ENCODE measurements around the gene TTC19. TPM values are rescaled to one million over a fixed set of nuclear protein-coding genes. Genes with fewer than 3 reads are reported as not detected.
A peak's percentile ranks its signal among the peaks of the same experiment; 100 is the strongest.

TTC19 gene
- total RNA-seq, 2 donors from 2014 or later, result 22.2 to 28.8 TPM

DNA sequence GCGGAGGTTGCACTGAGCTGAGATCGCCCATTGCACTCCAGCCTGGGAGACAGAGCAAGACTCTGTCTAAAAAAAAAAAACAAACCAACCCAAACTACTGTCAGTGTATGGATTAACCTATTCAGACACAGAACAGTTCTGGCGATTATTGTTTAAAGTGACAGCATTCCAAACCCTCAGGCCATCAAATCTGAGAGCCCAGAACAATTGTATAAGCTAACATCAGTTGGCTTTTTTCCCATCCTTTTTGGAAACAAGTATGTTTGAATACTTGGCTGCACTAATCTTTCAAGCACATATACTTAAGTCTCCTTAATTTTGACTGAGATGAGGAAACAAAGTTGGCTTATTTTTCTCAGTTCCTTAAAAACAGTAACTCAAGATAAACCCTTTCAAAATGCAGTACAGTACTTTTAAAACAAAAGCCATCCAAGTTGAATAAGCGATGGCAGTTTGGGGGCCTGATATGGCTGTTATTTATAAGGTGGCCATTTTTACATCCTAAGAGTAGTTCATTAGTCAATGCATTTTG lies 1.5 kb upstream of the TTC19 start:
- Mint-ChIP-seq H3K4me1 (peaks cover 19% of the 10 kb centered on the region), H3K27me3 (no peaks in the 10 kb centered on the region), H3K4me3 (peak overlapping the region; percentile 85), H3K27ac (peak overlapping the region; percentile 78), H3K9me3 (no peaks in the 10 kb centered on the region), H3K36me3 (ENCODE audit: low read depth) (peaks cover 65% of the 10 kb centered on the region)
- ATAC-seq (replicated peaks), result no peak

- Mint-ChIP-seq H3K4me3 (peak overlapping the region; percentile 85), H3K9me3 (no peaks in the 10 kb centered on the region), H3K36me3 (ENCODE audit: low read depth) (peaks cover 68% of the 10 kb centered on the region), H3K4me1 (peaks cover 19% of the 10 kb centered on the region), H3K27ac (peak overlapping the region; percentile 78), H3K27me3 (no peaks in the 10 kb centered on the region)
- peak; percentile 48 for ATAC-seq (replicated peaks)
Measured at GRCh38 chr17:15999974-16000827, 577 bp downstream of the TTC19 start.

DNA sequence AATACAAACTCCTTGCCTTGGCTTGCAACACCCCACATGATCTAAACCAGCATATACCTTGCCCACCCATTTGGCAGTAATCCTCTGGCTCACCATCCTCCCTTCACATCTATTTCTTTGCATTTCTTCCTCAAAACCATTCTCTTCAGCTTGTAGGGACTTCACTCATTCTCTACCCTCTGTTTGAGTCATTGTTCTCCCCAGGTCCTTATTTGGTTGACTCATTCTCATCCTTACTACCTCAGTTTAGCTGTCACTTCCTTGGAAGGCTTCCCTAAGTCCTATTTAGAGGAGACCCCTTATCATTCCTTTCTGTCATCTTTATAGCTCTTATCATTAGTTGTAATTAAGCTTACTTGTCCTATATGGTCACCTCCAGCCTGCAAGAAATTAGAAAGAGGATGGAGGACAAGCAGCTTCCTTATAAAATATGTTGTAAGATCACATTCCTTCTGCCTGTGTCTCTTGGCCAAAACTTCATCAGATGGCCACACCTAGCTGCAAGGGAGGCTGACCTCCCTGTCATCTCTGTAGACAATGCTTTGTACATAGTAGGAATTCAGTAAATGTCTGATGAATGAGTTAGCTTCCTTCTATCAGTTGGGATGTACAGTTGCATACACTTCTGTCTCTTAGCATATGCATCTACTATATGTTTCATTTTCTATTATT lies 1.7 kb downstream of the TTC19 start:
- peak overlapping the region; percentile 85 for H3K4me3 Mint-ChIP-seq
- ATAC-seq (replicated peaks), result no peak
- H3K36me3 Mint-ChIP-seq (ENCODE audit: low read depth), result peaks cover 68% of the 10 kb centered on the region
- H3K27me3 Mint-ChIP-seq, result no peaks in the 10 kb centered on the region
- H3K4me1 Mint-ChIP-seq, result peaks cover 19% of the 10 kb centered on the region
- H3K9me3 Mint-ChIP-seq, result no peaks in the 10 kb centered on the region
- peak overlapping the region; percentile 78 for H3K27ac Mint-ChIP-seq

- Mint-ChIP-seq H3K27ac (no peak overlapping the region), H3K4me1 (peaks cover 19% of the 10 kb centered on the region), H3K27me3 (no peaks in the 10 kb centered on the region), H3K36me3 (ENCODE audit: low read depth) (peaks cover 75% of the 10 kb centered on the region), H3K9me3 (no peaks in the 10 kb centered on the region), H3K4me3 (no peak overlapping the region)
- no peak for ATAC-seq (replicated peaks)
Measured at GRCh38 chr17:16002708-16003260, 3.2 kb downstream of the TTC19 start.

GRCh38 chr17:16003841-16004240 lies 4.2 kb downstream of the TTC19 start:
- H3K4me1 Mint-ChIP-seq, result peaks cover 26% of the 10 kb centered on the region
- H3K27me3 Mint-ChIP-seq, result no peaks in the 10 kb centered on the region
- H3K4me3 Mint-ChIP-seq, result no peak overlapping the region
- no peak overlapping the region for H3K27ac Mint-ChIP-seq
- peaks cover 86% of the 10 kb centered on the region for H3K36me3 Mint-ChIP-seq (ENCODE audit: low read depth)
- no peaks in the 10 kb centered on the region for H3K9me3 Mint-ChIP-seq
- no peak for ATAC-seq (replicated peaks)

DNA sequence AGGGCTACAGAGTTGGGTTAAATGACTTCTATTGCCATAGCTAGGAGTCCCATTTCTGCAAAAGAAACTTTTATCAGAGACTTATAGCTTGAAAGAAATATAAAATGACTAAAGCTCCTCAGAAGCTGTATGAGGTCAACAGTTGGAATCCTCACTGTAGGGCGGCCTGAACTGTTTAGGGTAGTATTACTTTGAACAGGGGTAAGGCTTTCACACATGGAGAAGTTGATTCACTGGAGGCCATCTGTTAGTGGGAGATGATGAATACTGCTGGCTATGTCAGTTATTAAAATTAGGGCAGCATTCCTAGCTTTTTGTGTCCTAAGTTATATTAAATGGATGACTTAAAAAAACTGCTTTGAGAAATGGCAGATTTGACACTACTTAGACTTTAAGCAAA lies 6.0 kb downstream of the TTC19 start:
- no peak for ATAC-seq (replicated peaks)
- Mint-ChIP-seq H3K36me3 (ENCODE audit: low read depth) (peaks cover 98% of the 10 kb centered on the region), H3K27me3 (no peaks in the 10 kb centered on the region), H3K27ac (no peak overlapping the region), H3K9me3 (no peaks in the 10 kb centered on the region), H3K4me3 (no peak overlapping the region), H3K4me1 (peaks cover 23% of the 10 kb centered on the region)

GRCh38 chr17:16007439-16007838 lies 7.8 kb downstream of the TTC19 start:
- H3K27me3 Mint-ChIP-seq, result no peaks in the 10 kb centered on the region
- H3K4me1 Mint-ChIP-seq, result peaks cover 7% of the 10 kb centered on the region
- no peak overlapping the region for H3K27ac Mint-ChIP-seq
- H3K9me3 Mint-ChIP-seq, result no peaks in the 10 kb centered on the region
- H3K36me3 Mint-ChIP-seq (ENCODE audit: low read depth), result peaks cover 98% of the 10 kb centered on the region
- ATAC-seq (replicated peaks), result peak; percentile 91
- H3K4me3 Mint-ChIP-seq, result no peak overlapping the region

GRCh38 chr17:16013943-16014407 lies 14.4 kb downstream of the TTC19 start:
- no peak for ATAC-seq (replicated peaks)
- Mint-ChIP-seq H3K4me3 (no peak overlapping the region), H3K4me1 (no peaks in the 10 kb centered on the region), H3K27me3 (no peaks in the 10 kb centered on the region), H3K9me3 (no peaks in the 10 kb centered on the region), H3K27ac (no peak overlapping the region), H3K36me3 (ENCODE audit: low read depth) (peaks cover 97% of the 10 kb centered on the region)

DNA sequence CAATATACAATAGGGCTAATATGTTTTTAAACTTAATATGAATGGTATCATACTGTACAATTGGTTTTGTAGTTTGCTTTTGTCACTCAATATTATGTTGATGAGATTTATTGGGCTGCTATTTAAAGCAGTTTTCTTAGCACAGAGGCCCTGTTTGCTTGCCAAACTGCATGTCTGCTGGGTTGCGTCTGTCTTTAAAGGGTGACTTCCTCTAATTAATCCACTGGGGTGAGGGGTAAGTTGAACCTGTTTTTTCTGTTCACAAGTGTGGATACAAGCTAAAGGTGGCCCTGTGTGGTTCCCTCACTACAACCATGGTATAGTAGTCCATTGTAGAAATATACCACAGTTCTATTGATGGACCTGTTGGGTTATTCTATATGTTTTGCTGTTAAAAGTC lies 19.7 kb downstream of the TTC19 start:
- no peak for ATAC-seq (replicated peaks)
- H3K9me3 Mint-ChIP-seq, result no peaks in the 10 kb centered on the region
- no peak overlapping the region for H3K4me3 Mint-ChIP-seq
- no peak overlapping the region for H3K27ac Mint-ChIP-seq
- H3K27me3 Mint-ChIP-seq, result no peaks in the 10 kb centered on the region
- peaks cover 4% of the 10 kb centered on the region for H3K4me1 Mint-ChIP-seq
- H3K36me3 Mint-ChIP-seq (ENCODE audit: low read depth), result peaks cover 98% of the 10 kb centered on the region

GRCh38 chr17:16023881-16024280 lies 24.3 kb downstream of the TTC19 start:
- Mint-ChIP-seq H3K27ac (no peak overlapping the region), H3K4me3 (no peak overlapping the region), H3K27me3 (no peaks in the 10 kb centered on the region), H3K4me1 (peaks cover 26% of the 10 kb centered on the region), H3K9me3 (no peaks in the 10 kb centered on the region), H3K36me3 (ENCODE audit: low read depth) (peaks cover 98% of the 10 kb centered on the region)
- no peak for ATAC-seq (replicated peaks)

DNA sequence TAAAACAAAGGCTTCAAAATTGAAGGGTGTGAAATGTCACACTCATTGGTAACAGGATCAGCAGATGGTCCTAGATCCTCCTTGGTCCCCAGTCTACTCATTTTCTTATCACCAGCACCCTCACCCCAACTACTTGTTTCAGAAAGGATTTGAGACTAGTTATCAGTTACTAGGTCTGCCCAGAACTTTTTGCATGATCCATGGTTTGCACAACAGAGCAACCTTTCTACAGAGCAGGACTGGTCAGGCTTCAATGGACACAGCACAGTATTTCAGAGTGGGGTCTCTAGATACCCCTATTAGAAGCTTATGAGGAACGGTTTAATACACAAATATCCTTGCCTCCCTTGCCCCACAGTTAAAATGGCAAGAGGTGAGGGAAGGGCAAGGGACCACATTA lies 25.6 kb downstream of the TTC19 start:
- no peak for ATAC-seq (replicated peaks)
- Mint-ChIP-seq H3K36me3 (ENCODE audit: low read depth) (peaks cover 98% of the 10 kb centered on the region), H3K4me1 (peaks cover 26% of the 10 kb centered on the region), H3K4me3 (no peak overlapping the region), H3K9me3 (no peaks in the 10 kb centered on the region), H3K27me3 (no peaks in the 10 kb centered on the region), H3K27ac (peak overlapping the region; percentile 48)

- Mint-ChIP-seq H3K9me3 (no peaks in the 10 kb centered on the region), H3K4me1 (peaks cover 26% of the 10 kb centered on the region), H3K27ac (peak overlapping the region; percentile 96), H3K36me3 (ENCODE audit: low read depth) (peaks cover 98% of the 10 kb centered on the region), H3K4me3 (peak overlapping the region; percentile 79), H3K27me3 (no peaks in the 10 kb centered on the region)
- peak; percentile 8 for ATAC-seq (replicated peaks)
Measured at GRCh38 chr17:16026895-16027294, 27.3 kb downstream of the TTC19 start.

DNA sequence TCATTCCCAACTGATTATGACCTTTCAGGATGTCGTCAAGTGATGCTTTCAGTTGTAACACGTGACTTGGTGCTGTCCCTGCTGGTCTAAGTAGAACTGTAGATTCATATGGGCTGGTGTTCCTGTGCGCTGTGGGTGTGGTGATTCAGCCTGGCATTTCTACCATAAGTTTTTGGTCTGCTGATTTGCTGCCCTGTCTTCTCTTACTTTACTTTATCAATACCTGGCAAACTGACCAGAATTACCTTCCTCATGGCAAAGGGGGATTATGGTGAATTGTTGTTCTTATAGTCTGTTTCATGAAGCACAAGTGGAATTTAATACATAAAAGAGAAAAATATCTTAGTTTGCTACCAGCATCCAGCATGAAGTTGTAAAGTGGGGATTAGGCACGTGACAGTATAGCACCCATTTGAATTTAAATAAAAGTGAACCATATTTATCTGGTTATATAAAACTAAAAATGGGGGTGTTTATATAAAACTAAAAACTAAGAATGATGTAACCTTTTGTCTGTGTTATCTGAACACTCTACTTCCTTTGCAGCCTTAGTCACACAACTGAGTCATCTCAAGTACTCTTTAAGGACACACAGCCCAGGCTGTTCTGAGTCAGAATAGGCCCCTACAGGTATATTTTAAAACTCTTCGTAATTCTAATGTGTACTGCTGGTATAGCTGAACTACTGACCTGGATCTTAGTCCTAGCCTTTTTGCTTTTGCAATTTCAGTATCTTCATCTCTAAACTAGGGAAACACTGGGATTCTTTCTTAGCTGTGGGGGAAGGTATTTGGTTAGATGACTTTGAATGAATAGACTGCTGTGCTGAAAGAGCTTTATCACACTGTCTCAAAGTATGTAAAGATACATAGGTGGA lies 28.3 kb downstream of the TTC19 start:
- peaks cover 26% of the 10 kb centered on the region for H3K4me1 Mint-ChIP-seq
- H3K36me3 Mint-ChIP-seq (ENCODE audit: low read depth), result peaks cover 100% of the 10 kb centered on the region
- peak overlapping the region; percentile 79 for H3K4me3 Mint-ChIP-seq
- no peaks in the 10 kb centered on the region for H3K27me3 Mint-ChIP-seq
- peak; percentile 97 for ATAC-seq (replicated peaks)
- H3K27ac Mint-ChIP-seq, result peak overlapping the region; percentile 96
- no peaks in the 10 kb centered on the region for H3K9me3 Mint-ChIP-seq
